ENCODE data around the gene LINGO4.

The LINGO4 gene

GRCh38 chr1:151809985-151810556, 4.9 kb upstream of the LINGO4 start:
- no peak for ATAC-seq
- no peak for TF ChIP-seq ZNF565 (CRISPR knock-in tag; conservative IDR thresholded peaks at IDR 0.05; ENCODE audit: low read depth)
- TF ChIP-seq ZFP30 (CRISPR knock-in tag; IDR thresholded peaks at IDR 0.05), result no peak
- no peak for TF ChIP-seq TCF4 (CRISPR knock-in tag; IDR thresholded peaks at IDR 0.05; ENCODE audit: borderline replicate concordance)
- no peak for TF ChIP-seq SNAI2 (CRISPR knock-in tag; IDR thresholded peaks at IDR 0.05)
- TF ChIP-seq, protein P1, sequence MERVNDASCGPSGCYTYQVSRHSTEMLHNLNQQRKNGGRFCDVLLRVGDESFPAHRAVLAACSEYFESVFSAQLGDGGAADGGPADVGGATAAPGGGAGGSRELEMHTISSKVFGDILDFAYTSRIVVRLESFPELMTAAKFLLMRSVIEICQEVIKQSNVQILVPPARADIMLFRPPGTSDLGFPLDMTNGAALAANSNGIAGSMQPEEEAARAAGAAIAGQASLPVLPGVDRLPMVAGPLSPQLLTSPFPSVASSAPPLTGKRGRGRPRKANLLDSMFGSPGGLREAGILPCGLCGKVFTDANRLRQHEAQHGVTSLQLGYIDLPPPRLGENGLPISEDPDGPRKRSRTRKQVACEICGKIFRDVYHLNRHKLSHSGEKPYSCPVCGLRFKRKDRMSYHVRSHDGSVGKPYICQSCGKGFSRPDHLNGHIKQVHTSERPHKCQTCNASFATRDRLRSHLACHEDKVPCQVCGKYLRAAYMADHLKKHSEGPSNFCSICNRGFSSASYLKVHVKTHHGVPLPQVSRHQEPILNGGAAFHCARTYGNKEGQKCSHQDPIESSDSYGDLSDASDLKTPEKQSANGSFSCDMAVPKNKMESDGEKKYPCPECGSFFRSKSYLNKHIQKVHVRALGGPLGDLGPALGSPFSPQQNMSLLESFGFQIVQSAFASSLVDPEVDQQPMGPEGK (CRISPR knock-in tag; IDR thresholded peaks at IDR 0.05; ENCODE audit: borderline replicate concordance), result no peak
- TF ChIP-seq ZNF8 (CRISPR knock-in tag; IDR thresholded peaks at IDR 0.05), result no peak
- TF ChIP-seq ZC3H10 (CRISPR knock-in tag; IDR thresholded peaks at IDR 0.05), result no peak
- TF ChIP-seq ARNTL (CRISPR knock-in tag; IDR thresholded peaks at IDR 0.05; ENCODE audit: borderline replicate concordance, low read depth), result no peak
- no peak for TF ChIP-seq OSR1 (CRISPR knock-in tag; IDR thresholded peaks at IDR 0.05)

- no peak for ATAC-seq
- TF ChIP-seq ZNF70 (CRISPR knock-in tag; IDR thresholded peaks at IDR 0.05) (no peak), ZNF565 (CRISPR knock-in tag; conservative IDR thresholded peaks at IDR 0.05; ENCODE audit: low read depth) (no peak), TSHZ2 (CRISPR knock-in tag; IDR thresholded peaks at IDR 0.05) (no peak), ZFP3 (CRISPR knock-in tag; IDR thresholded peaks at IDR 0.05) (no peak), ZC3H10 (CRISPR knock-in tag; IDR thresholded peaks at IDR 0.05) (no peak), CREB5 (CRISPR knock-in tag; IDR thresholded peaks at IDR 0.05; ENCODE audit: low read depth) (no peak), PPARA (CRISPR knock-in tag; IDR thresholded peaks at IDR 0.05; ENCODE audit: borderline replicate concordance) (no peak)
Measured at GRCh38 chr1:151809290-151809984, 4.2 kb upstream of the LINGO4 start.

DNA sequence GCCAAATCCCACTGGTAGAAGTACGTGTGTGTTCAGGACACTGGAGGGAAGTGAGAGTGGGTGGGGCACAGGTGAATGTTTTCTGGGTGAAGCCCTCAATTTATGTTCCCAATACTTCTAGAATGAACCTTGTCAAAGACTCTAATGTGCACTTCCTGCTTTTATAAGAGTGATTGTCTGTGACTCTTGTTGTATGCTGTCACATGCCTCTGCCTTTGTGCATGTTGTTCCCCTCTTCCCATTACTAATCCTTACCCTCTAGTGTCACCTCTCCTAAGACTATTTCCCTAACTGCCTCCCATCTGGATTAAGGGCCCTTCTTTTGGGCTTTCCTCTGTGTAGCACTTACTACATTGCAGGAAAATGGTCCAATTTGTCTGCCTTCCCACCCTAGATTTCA, 2.5 kb upstream of the LINGO4 start:
- no peak for ATAC-seq
- TF ChIP-seq TCF4 (CRISPR knock-in tag; IDR thresholded peaks at IDR 0.05; ENCODE audit: borderline replicate concordance) (no peak), ISL1 (CRISPR knock-in tag; IDR thresholded peaks at IDR 0.05) (no peak), RARB (CRISPR knock-in tag; IDR thresholded peaks at IDR 0.05) (no peak), ZNF70 (CRISPR knock-in tag; IDR thresholded peaks at IDR 0.05) (no peak), TOX (CRISPR knock-in tag; IDR thresholded peaks at IDR 0.05; ENCODE audit: borderline replicate concordance) (no peak), SNAI2 (CRISPR knock-in tag; IDR thresholded peaks at IDR 0.05) (no peak), GLIS3 (CRISPR knock-in tag; IDR thresholded peaks at IDR 0.05) (no peak), BACH2 (CRISPR knock-in tag; IDR thresholded peaks at IDR 0.05; ENCODE audit: borderline replicate concordance) (no peak), ESRRG (CRISPR knock-in tag; IDR thresholded peaks at IDR 0.05) (no peak), ZFP30 (CRISPR knock-in tag; IDR thresholded peaks at IDR 0.05) (no peak), CSDC2 (CRISPR knock-in tag; IDR thresholded peaks at IDR 0.05) (no peak), POU6F1 (CRISPR knock-in tag; IDR thresholded peaks at IDR 0.05; ENCODE audit: borderline replicate concordance, low read depth) (no peak), OSR1 (CRISPR knock-in tag; IDR thresholded peaks at IDR 0.05) (no peak), CREB5 (CRISPR knock-in tag; IDR thresholded peaks at IDR 0.05; ENCODE audit: low read depth) (no peak)
